C4-2B (cell line): ENCODE measurements around the gene SP110.

ENCODE experiments used
- H3K27ac ChIP-seq: fragments of 450-650 bp; 2 replicates; pipeline ENCODE4 v1.5.1; 2017
- CTCF ChIP-seq: fragments of 450-650 bp; conservative IDR thresholded peaks from 2 replicates; pipeline ENCODE4 v1.5.1; 2017; ENCODE audit warnings: mild to moderate bottlenecking
- ZFX ChIP-seq: fragments of 450-650 bp; IDR thresholded peaks from 2 replicates; pipeline ENCODE4 v1.6.1; 2017

SP110 gene

GRCh38 chr2:230205721-230206120, 14.1 kb downstream of the SP110 start:
- H3K27ac ChIP-seq: no peak overlapping the region
- TF ChIP-seq CTCF (no peak), ZFX (no peak)

GRCh38 chr2:230205034-230205433, 14.8 kb downstream of the SP110 start:
- no peak overlapping the region for H3K27ac ChIP-seq
- TF ChIP-seq CTCF (no peak), ZFX (no peak)

DNA sequence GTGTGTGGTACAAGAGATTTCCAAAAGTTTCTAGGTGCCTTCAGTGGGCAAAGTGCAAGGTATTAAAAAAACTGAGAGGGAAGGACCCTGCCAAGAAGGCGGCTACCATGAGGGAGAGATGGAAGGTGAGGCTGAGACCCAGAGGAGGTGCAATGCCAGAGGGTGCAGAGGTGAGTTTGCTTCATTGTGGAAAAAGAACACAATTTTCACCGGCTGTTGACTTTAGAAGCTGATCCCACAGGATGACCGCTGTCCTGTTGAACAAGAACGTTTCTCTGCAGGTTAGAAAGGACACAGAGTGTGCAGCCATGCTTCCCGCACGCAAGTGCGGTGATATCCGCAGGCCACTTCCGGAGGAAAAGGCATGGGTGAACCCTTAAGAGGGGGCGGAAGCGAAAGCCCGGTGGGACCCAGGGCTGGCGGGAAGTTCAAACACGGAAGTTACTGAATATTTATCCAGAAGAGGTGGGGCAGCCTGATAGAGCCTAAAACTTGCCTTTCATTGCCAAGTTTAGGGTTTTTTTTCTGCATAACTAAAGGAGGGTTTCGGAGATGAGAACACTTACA, 16.6 kb downstream of the SP110 start:
- no peak overlapping the region for H3K27ac ChIP-seq
- TF ChIP-seq CTCF (no peak), ZFX (no peak)

DNA sequence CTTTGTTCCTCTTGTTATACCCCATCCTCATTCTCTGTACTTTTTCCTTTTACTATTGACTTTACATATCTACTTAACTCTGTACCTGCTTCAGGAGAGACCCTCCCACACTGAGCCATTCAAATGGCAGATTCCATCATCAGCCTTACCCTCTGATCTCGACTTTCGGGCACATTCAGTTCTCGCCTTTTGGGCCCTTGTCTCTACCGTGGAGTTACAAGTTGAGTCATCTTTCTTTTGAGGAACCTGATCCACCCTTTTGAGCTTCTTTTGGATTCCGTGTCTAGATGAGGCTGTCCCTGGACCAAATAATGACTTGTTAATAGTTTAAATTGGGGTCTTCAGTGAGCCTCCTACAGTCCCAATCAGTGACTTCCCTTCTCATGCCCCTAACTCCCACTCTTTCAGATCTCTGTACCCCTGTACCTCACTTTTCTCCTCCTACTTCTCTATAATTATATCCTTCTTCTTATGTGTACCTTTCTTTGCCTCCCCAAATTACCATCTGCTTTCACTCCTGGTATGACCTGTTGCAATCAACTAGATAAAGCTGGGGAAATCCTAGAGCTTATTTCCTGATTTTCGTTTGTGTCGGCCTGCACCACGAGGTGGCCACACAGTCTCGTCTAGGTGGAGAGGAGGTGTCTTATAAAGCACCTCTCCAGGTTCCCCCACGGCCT, 17.2 kb downstream of the SP110 start:
- H3K27ac ChIP-seq: no peak overlapping the region
- TF ChIP-seq CTCF (no peak), ZFX (no peak)

DNA sequence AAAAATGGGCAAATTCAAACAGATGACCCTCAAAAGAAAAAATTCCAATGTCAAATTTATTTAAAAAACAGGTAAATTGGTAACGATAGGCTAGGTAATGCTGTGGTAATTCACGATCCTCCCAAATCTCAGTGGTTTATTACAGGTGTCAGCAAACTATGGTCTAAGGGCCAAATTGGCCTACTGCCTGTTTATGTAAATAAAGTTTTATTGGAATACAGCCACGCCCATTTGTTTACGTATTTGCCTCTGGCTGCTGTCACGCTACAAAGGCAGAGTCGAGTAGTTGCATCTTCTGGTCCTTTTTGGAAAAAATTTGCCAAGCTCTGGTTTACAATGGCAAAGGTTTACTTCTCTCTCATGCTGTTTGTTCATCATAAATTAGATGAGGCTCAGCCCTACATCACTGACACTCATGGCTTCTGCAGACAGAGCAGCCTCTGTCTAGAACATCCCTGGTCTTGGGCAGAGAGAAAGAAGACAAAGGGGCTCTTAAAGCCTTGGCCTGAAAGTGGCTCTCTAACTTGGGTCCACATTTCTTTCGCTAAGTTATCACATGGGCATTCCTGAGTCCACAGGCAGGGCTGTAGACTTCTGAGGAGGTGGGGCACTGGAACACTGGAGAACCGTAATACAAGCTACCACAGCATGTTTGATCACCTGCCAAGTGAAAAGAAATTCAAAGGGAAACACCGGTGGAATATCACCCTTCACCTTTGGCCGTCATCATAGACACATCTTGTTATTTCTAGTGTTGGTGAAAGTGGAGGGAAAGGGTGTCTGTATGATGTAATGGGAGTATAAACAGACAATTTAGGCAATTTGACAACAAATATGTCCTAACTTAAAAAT, 34.8 kb downstream of the SP110 start:
- TF ChIP-seq CTCF (no peak), ZFX (no peak)
- H3K27ac ChIP-seq: no peak overlapping the region

GRCh38 chr2:230181195-230181594, 38.6 kb downstream of the SP110 start:
- TF ChIP-seq ZFX (no peak), CTCF (no peak)
- H3K27ac ChIP-seq: no peak overlapping the region

GRCh38 chr2:230179907-230180306, 39.9 kb downstream of the SP110 start:
- no peak overlapping the region for H3K27ac ChIP-seq
- no peak for TF ChIP-seq ZFX
- TF ChIP-seq CTCF: no peak
